ENCODE results near the gene DHRS9. TPM values are rescaled to one million over a fixed set of nuclear protein-coding genes. Genes with fewer than 3 reads are reported as not detected.

DHRS9 gene
- total RNA-seq, 2 experiments from 2014 or later, result not detected

DNA sequence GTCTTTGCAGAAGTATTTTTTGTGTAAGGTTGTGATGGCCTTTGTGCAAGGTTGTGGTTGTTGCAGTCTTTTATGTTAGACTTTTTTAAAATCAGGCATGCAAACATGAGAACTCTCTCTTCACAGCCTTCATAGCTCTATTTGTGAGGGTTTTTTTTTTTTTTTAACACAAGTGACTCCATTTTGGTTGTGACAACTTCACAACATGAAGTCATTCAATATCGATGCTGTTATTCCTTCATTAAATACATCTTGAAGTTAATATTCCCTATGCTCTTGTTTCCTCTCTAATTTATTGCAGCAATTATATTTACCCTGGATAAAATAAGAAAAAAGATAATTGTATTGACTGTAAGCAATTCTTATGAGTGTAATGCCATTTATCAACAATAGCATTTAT is 35.5 kb downstream of the DHRS9 start:
- Mint-ChIP-seq H3K4me3 (no peak overlapping the region), H3K27ac (no peak overlapping the region), H3K4me1 (ENCODE audit: low read depth) (peaks cover 57% of the 10 kb centered on the region), H3K36me3 (ENCODE audit: low read depth) (no peaks in the 10 kb centered on the region), H3K27me3 (no peaks in the 10 kb centered on the region), H3K9me3 (no peaks in the 10 kb centered on the region)
- TF ChIP-seq, protein P1, sequence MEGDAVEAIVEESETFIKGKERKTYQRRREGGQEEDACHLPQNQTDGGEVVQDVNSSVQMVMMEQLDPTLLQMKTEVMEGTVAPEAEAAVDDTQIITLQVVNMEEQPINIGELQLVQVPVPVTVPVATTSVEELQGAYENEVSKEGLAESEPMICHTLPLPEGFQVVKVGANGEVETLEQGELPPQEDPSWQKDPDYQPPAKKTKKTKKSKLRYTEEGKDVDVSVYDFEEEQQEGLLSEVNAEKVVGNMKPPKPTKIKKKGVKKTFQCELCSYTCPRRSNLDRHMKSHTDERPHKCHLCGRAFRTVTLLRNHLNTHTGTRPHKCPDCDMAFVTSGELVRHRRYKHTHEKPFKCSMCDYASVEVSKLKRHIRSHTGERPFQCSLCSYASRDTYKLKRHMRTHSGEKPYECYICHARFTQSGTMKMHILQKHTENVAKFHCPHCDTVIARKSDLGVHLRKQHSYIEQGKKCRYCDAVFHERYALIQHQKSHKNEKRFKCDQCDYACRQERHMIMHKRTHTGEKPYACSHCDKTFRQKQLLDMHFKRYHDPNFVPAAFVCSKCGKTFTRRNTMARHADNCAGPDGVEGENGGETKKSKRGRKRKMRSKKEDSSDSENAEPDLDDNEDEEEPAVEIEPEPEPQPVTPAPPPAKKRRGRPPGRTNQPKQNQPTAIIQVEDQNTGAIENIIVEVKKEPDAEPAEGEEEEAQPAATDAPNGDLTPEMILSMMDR (IDR thresholded peaks at IDR 0.05), result no peak
- intact Hi-C loops (cut with DNase I, micrococcal nuclease), result loop anchor here (5.0 to 10.0 kb wide), 2 partner anchors 140 to 822 kb away; no protein-coding TSS in a partner anchor
- Histone ChIP-seq H3K27me3 (ENCODE audit: control insufficient read depth in 1 of 2, insufficient read depth in 2 of 2, low read length in 2 of 2) (no peaks in the 10 kb centered on the region), H3K4me1 (ENCODE audit: insufficient read depth, low read length) (peaks cover 47% of the 10 kb centered on the region), H3K36me3 (ENCODE audit: insufficient read depth, low read length) (no peaks in the 10 kb centered on the region), H3K27ac (ENCODE audit: low read depth in 1 of 2, low read length in 2 of 2) (no peak overlapping the region), H3K9me3 (ENCODE audit: control insufficient read depth in 1 of 2, insufficient read depth in 1 of 2, low read length in 2 of 2) (no peaks in the 10 kb centered on the region), H3K4me3 (ENCODE audit: low read length) (no peak overlapping the region)
- CTCF ChIA-PET, result no interaction called here
- DNase-seq (no peak), ATAC-seq (ENCODE audit: poor library complexity) (no peak)
- POLR2A ChIA-PET, result interaction anchor here (1.0 kb wide), 1 partner anchor 27 kb away, joined by 3 read pairs; no protein-coding TSS in a partner anchor

- peak overlapping the region; percentile 2 for H3K4me3 Mint-ChIP-seq
- H3K27me3 Mint-ChIP-seq, result no peaks in the 10 kb centered on the region
- no peak overlapping the region for H3K4me3 ChIP-seq (ENCODE audit: low read length)
- H3K27ac ChIP-seq (ENCODE audit: low read depth in 1 of 2, low read length in 2 of 2), result no peak overlapping the region
- intact Hi-C loops (cut with DNase I, micrococcal nuclease), result loop anchor here (5.0 to 10.0 kb wide), 2 partner anchors 141 to 822 kb away; no protein-coding TSS in a partner anchor
- peak overlapping the region; percentile 3 for H3K27ac Mint-ChIP-seq
- H3K9me3 Mint-ChIP-seq, result no peaks in the 10 kb centered on the region
- TF ChIP-seq, protein P1 (IDR thresholded peaks at IDR 0.05), result no peak
- H3K9me3 ChIP-seq (ENCODE audit: control insufficient read depth in 1 of 2, insufficient read depth in 1 of 2, low read length in 2 of 2), result no peaks in the 10 kb centered on the region
- POLR2A ChIA-PET, result interaction anchor here (1.0 to 2.6 kb wide), 2 partner anchors 27 to 43 kb away, joined by 3 to 6 read pairs; no protein-coding TSS in a partner anchor
- DNase-seq (peak in 2 of 14 experiments; percentile 24 to 60), ATAC-seq (ENCODE audit: poor library complexity) (no peak)
- H3K4me1 ChIP-seq (ENCODE audit: insufficient read depth, low read length), result peaks cover 51% of the 10 kb centered on the region
- no peaks in the 10 kb centered on the region for H3K27me3 ChIP-seq (ENCODE audit: control insufficient read depth in 1 of 2, insufficient read depth in 2 of 2, low read length in 2 of 2)
- H3K36me3 ChIP-seq (ENCODE audit: insufficient read depth, low read length), result no peaks in the 10 kb centered on the region
- H3K4me1 Mint-ChIP-seq (ENCODE audit: low read depth), result peaks cover 59% of the 10 kb centered on the region
- CTCF ChIA-PET, result no interaction called here
- H3K36me3 Mint-ChIP-seq (ENCODE audit: low read depth), result no peaks in the 10 kb centered on the region
These were observed 36.1 kb downstream of the DHRS9 start for GRCh38 chr2:169105476-169105875.

DNA sequence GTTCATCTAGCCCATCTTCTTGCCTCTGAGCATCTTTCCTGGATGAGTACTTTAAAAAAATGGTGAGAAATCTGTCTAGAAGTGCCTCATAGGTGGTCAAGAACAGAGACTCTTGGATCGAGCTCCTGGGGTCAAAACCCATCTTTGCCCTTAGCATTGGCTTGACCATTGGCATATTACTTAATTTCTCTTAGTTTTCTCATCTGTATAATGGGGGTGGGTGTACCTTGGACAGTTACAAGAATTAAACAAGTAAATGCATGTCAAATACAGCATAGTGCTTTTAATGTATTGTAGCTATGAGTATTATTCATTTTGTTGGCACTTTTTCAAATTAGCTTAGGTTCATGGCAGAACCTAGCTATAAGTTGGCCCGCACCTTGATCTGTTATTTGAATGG is 36.8 kb downstream of the DHRS9 start:
- Histone ChIP-seq H3K36me3 (ENCODE audit: insufficient read depth, low read length) (no peaks in the 10 kb centered on the region), H3K4me1 (ENCODE audit: insufficient read depth, low read length) (peaks cover 51% of the 10 kb centered on the region), H3K27me3 (ENCODE audit: control insufficient read depth in 1 of 2, insufficient read depth in 2 of 2, low read length in 2 of 2) (no peaks in the 10 kb centered on the region), H3K27ac (ENCODE audit: low read depth in 1 of 2, low read length in 2 of 2) (no peak overlapping the region), H3K4me3 (ENCODE audit: low read length) (no peak overlapping the region), H3K9me3 (ENCODE audit: control insufficient read depth in 1 of 2, insufficient read depth in 1 of 2, low read length in 2 of 2) (no peaks in the 10 kb centered on the region)
- ChIA-PET CTCF (no interaction called here), POLR2A (interaction anchor here (1.0 to 2.6 kb wide), 2 partner anchors 26 to 42 kb away, joined by 3 to 6 read pairs; no protein-coding TSS in a partner anchor)
- TF ChIP-seq, protein P1 (IDR thresholded peaks at IDR 0.05), result no peak
- no peak for DNase-seq
- H3K9me3 Mint-ChIP-seq, result no peaks in the 10 kb centered on the region
- no peaks in the 10 kb centered on the region for H3K36me3 Mint-ChIP-seq (ENCODE audit: low read depth)
- intact Hi-C loops (cut with DNase I, micrococcal nuclease), result loop anchor here (5.0 to 10.0 kb wide), 2 partner anchors 141 to 821 kb away; no protein-coding TSS in a partner anchor
- H3K27ac Mint-ChIP-seq, result no peak overlapping the region
- ATAC-seq (ENCODE audit: poor library complexity), result no peak
- no peak overlapping the region for H3K4me3 Mint-ChIP-seq
- H3K4me1 Mint-ChIP-seq (ENCODE audit: low read depth), result peaks cover 59% of the 10 kb centered on the region
- H3K27me3 Mint-ChIP-seq, result peaks cover 2% of the 10 kb centered on the region

Data from CD4-positive, alpha-beta T cell (primary cell).